ENCODE data around the gene STKLD1.

DNA sequence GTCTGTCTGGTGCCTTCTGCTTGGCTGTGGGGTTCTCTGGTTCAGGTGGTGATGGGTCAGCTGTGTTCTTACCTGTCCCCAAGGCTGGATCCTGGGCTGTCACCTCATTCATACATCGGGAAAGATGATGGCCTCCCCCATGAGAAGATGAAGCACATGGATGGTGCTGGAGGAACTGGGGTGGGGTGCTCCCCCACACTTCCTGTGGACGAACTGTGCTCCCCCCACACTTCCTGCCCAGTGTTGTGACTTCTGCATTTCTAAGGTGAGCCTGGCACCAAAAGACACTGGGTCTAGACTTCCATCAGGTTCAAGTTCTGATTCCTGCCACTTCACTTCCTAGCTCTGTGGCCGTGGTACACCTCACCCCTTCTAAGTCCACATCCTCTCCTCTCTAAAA is 35.9 kb upstream of the STKLD1 start:
- TF ChIP-seq TAF1 (IDR thresholded peaks at IDR 0.05; ENCODE audit: low read depth) (no peak), TCF12 (IDR thresholded peaks at IDR 0.05; ENCODE audit: low read depth) (no peak), CEBPB (IDR thresholded peaks at IDR 0.05) (no peak), EP300 (IDR thresholded peaks at IDR 0.05; ENCODE audit: borderline replicate concordance) (no peak), NFIC (IDR thresholded peaks at IDR 0.05) (no peak), RAD21 (IDR thresholded peaks at IDR 0.05; ENCODE audit: low read depth) (no peak), CREB1 (IDR thresholded peaks at IDR 0.05; ENCODE audit: low read depth) (no peak), MAX (IDR thresholded peaks at IDR 0.05) (no peak), FOXM1 (IDR thresholded peaks at IDR 0.05; ENCODE audit: borderline replicate concordance, low read depth) (no peak), YY1 (IDR thresholded peaks at IDR 0.05; ENCODE audit: low read depth) (no peak)
- TF ChIP-seq, protein P1, sequence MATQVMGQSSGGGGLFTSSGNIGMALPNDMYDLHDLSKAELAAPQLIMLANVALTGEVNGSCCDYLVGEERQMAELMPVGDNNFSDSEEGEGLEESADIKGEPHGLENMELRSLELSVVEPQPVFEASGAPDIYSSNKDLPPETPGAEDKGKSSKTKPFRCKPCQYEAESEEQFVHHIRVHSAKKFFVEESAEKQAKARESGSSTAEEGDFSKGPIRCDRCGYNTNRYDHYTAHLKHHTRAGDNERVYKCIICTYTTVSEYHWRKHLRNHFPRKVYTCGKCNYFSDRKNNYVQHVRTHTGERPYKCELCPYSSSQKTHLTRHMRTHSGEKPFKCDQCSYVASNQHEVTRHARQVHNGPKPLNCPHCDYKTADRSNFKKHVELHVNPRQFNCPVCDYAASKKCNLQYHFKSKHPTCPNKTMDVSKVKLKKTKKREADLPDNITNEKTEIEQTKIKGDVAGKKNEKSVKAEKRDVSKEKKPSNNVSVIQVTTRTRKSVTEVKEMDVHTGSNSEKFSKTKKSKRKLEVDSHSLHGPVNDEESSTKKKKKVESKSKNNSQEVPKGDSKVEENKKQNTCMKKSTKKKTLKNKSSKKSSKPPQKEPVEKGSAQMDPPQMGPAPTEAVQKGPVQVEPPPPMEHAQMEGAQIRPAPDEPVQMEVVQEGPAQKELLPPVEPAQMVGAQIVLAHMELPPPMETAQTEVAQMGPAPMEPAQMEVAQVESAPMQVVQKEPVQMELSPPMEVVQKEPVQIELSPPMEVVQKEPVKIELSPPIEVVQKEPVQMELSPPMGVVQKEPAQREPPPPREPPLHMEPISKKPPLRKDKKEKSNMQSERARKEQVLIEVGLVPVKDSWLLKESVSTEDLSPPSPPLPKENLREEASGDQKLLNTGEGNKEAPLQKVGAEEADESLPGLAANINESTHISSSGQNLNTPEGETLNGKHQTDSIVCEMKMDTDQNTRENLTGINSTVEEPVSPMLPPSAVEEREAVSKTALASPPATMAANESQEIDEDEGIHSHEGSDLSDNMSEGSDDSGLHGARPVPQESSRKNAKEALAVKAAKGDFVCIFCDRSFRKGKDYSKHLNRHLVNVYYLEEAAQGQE (IDR thresholded peaks at IDR 0.05; ENCODE audit: low read depth): no peak

Measured in Ishikawa (cell line).